A549 (cell line): ENCODE measurements around the gene PLCB4.

Source experiments
- BHLHE40 ChIP-seq: IDR thresholded peaks from 2 replicates; pipeline ENCODE4 v1.6.1; 2012; ENCODE audit warnings: low read depth, low read length, inconsistent platforms
- CEBPB ChIP-seq, 2 experiments: fragments of >200 bp in 1 of 2; sonication (Bioruptor Twin) in 1 of 2; formaldehyde crosslinking in 1 of 2; IDR thresholded peaks; 2 replicates each; pipeline ENCODE4 v1.6.1; 2012 to 2016
- CHD2 ChIP-seq: fragments of 150-350 bp; IDR thresholded peaks from 2 replicates; pipeline ENCODE4 v1.6.1; 2014; ENCODE audit warnings: low read length; ENCODE audit not compliant: partially characterized antibody
- CTCF ChIP-seq: fragments of >200 bp; sonication (Bioruptor Twin); formaldehyde crosslinking; IDR thresholded peaks from 3 replicates; pipeline ENCODE4 v1.5.1; 2016
- EP300 ChIP-seq, 2 experiments: fragments of >200 bp; sonication (Bioruptor Twin); formaldehyde crosslinking; IDR thresholded peaks; 2 replicates in 1 of 2; 3 replicates in 1 of 2; pipeline ENCODE4 v1.6.1; 2016 to 2017
- HEYL ChIP-seq: fragments of 250-450 bp; sonication (Bioruptor Pico); IDR thresholded peaks from 2 replicates; pipeline ENCODE4 v1.8.0; 2021; ENCODE audit warnings: mild to moderate bottlenecking, moderate library complexity
- HMGXB4 ChIP-seq: fragments of 250-450 bp; sonication (Bioruptor Pico); IDR thresholded peaks from 2 replicates; pipeline ENCODE4 v1.5.0; 2021; ENCODE audit warnings: mild to moderate bottlenecking, moderate library complexity, borderline replicate concordance
- NFE2L2 ChIP-seq: fragments of 150-350 bp; conservative IDR thresholded peaks from 2 replicates; pipeline ENCODE4 v1.6.1; 2014; ENCODE audit warnings: low read length
- POLR2A ChIP-seq: IDR thresholded peaks from 2 replicates; pipeline ENCODE4 v1.6.1; 2012; ENCODE audit warnings: mild to moderate bottlenecking, low read length
- REST ChIP-seq: fragments of 200-600 bp; sonication (generic); IDR thresholded peaks from 2 replicates; pipeline ENCODE4 v1.6.1; 2016; ENCODE audit warnings: antibody characterized with exemption, mild to moderate bottlenecking, moderate library complexity
- RFX5 ChIP-seq: fragments of 450-650 bp; IDR thresholded peaks from 2 replicates; pipeline ENCODE4 v1.7.1; 2014; ENCODE audit warnings: antibody characterized with exemption, mild to moderate bottlenecking, moderate library complexity
- TF ChIP-seq, protein P1 (sequence below): fragments of 450-650 bp; IDR thresholded peaks from 2 replicates; pipeline ENCODE4 v1.6.1; 2014; ENCODE audit warnings: antibody characterized with exemption
- TF ChIP-seq, protein P2 (sequence below): fragments of 150-350 bp; IDR thresholded peaks from 2 replicates; pipeline ENCODE4 v1.6.1; 2014; ENCODE audit warnings: low read depth, mild to moderate bottlenecking, low read length

GRCh38 chr20:9485614-9486340, 416.9 kb downstream of the PLCB4 start:
- TF ChIP-seq CTCF (no peak), RFX5 (no peak), BHLHE40 (no peak), REST (no peak), HMGXB4 (CRISPR knock-in tag) (no peak), CHD2 (no peak), HEYL (no peak), POLR2A (no peak), NFE2L2 (no peak), CEBPB (IDR thresholded peaks at IDR 0.05) (no peak), EP300 (IDR thresholded peaks at IDR 0.05) (no peak)
- TF ChIP-seq, protein P1, sequence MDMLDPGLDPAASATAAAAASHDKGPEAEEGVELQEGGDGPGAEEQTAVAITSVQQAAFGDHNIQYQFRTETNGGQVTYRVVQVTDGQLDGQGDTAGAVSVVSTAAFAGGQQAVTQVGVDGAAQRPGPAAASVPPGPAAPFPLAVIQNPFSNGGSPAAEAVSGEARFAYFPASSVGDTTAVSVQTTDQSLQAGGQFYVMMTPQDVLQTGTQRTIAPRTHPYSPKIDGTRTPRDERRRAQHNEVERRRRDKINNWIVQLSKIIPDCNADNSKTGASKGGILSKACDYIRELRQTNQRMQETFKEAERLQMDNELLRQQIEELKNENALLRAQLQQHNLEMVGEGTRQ = no peak
- TF ChIP-seq, protein P2, sequence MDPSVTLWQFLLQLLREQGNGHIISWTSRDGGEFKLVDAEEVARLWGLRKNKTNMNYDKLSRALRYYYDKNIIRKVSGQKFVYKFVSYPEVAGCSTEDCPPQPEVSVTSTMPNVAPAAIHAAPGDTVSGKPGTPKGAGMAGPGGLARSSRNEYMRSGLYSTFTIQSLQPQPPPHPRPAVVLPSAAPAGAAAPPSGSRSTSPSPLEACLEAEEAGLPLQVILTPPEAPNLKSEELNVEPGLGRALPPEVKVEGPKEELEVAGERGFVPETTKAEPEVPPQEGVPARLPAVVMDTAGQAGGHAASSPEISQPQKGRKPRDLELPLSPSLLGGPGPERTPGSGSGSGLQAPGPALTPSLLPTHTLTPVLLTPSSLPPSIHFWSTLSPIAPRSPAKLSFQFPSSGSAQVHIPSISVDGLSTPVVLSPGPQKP = no peak
